Measurements from ENCODE around the gene ADGRF4.
"Not testable (repeated sequence)": the region's sequence is repeated elsewhere in the genome, so short reads cannot be mapped to it uniquely, and the experiment has no call there.

The ADGRF4 gene

GRCh38 chr6:47740714-47741113 is 42.3 kb downstream of the ADGRF4 start:
- DNase-seq = no peak

GRCh38 chr6:47741807-47742206 is 43.4 kb downstream of the ADGRF4 start:
- no peak for DNase-seq

DNA sequence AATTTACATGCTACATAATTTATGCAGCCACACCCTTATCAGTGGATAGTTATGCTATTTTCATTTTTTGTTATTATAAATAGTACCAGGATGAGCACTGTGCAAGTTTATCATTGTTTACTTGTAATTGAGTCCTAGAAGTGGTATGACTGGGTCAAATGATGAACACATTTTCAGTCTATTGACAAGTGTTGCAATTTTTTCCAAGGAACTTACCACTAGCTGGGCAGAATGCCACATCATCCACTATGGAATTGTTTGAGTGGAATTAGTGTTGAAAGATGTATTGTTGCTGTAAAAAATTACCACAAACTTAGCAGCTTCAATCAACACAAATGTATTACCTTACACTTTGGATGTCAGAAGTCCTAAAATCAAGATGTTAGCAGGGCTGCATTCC is 45.4 kb downstream of the ADGRF4 start:
- DNase-seq = peak; percentile 56

DNA sequence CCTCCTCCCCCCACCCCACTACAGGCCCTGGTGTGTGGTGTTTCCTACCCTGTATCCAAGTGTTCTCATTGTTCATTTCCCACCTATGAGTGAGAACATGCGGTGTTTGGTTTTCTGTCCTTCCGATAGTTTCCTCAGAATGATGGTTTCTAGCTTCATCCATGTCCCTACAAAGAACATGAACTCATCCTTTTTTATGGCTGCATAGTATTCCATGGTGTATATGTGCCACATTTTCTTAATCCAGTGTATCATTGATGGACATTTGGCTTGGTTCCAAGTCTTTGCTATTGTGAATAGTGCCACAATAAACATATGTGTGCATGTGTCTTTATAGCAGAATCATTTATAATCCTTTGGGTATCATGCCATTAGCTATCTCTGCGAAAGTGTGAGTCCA is 46.9 kb downstream of the ADGRF4 start:
- DNase-seq = not testable (repeated sequence)

DNA sequence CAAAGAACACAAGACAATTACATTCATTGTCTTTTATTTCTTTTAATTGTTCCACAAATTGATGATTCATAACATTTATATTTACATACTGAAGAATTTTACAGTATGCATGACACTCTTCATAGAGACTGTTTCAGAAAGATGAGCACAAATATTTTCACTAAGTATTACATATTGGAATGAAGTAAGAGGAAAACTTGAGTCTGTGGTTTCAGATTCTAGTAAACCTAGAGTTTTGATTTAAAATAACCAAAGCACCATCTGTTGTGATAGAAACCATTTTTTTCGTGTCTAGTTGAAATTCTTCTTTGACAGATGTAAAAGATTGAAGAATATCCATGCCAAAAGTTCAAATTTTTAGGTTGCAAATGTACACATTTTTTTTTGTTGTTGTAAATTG is 51.4 kb downstream of the ADGRF4 start:
- DNase-seq = no peak

- DNase-seq = no peak
Observed at GRCh38 chr6:47752801-47753200, 54.4 kb downstream of the ADGRF4 start.

DNA sequence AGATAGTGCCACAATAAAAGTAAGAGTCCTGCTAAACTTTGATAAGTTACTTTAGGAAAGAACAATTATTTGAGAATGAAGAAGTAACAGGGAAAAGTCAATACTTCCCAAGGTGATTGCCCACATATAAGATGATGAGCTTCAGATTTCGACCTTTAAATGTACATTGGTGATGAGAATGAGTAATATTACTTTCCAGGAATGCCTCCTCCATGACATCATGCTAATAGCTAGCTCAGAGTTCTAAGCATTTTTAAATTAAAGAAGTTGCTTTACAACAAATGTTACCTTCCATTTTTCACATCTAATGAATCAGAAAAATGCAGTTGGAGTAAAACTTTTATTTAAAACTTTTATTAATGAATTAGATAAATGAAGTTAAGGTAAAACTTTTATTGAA is 61.0 kb downstream of the ADGRF4 start:
- no peak for DNase-seq

GRCh38 chr6:47762502-47762901 is 64.1 kb downstream of the ADGRF4 start:
- no peak for DNase-seq

DNA sequence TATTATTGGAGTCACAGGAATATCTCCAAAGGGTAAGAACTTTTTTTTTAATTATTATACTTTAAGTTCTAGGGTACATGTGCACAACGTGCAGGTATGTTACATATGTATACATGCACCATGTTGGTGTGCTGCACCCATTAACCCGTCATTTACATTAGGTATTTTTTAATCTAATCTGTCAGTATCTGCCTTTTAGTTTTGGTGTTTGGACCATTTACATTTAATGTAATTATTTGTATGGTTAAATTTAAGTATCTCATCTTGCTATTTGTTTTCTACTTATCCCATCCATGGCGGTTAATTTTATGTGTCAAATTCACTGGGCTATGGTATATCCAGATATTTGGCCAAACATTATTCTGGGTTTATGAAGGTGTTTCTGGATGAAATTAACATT is 68.1 kb downstream of the ADGRF4 start:
- no peak for DNase-seq

DNA sequence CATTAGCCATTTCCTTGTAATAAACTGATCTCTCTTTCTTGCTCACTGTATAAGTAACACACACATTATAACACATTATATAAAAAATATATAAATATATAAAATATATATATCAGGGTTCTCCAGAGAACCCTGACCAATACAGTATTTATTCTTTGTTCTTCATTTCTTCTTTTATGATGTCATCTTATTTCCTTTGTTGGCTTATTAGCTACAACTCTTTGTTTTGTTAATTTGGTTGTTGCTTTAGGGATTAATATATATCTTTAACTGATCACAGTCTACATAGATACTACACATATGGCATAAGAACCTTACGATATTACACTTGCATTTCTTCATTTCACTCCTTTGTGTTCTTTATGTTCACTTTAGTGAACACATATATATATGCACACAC is 68.7 kb downstream of the ADGRF4 start:
- no peak for DNase-seq

DNA sequence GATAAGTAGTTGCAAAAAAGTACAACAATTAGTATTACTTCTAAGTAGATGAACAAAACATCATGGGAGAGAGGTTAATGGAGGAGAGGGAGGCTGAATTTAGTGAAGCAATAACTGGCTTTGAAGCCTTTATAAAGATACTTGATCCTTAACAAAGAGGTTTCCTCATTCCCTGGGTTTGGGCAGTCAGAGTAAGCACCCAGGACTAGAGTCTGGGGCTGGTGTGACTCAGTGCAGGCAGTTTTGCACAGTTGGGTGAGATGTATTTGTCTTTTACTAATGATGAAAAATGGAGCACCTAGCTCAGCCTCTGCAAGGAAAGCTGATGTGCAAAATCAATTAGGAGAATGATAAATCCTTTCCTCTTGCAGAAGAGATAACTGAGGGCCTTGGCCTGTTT is 71.6 kb downstream of the ADGRF4 start:
- no peak for DNase-seq

All from HCEC 1CT (cell line).